H1 (cell line): Measurements from ENCODE around the gene KCNMB1. TPM values are rescaled to one million over a fixed set of nuclear protein-coding genes. Genes with fewer than 3 reads are reported as not detected.

Experiments
- CTCF ChIA-PET: fragments of 300-600 bp; sonication (Branson Sonifier 250); formaldehyde crosslinking; loops from one replicate; lab custom pipeline; 2021; ENCODE audit not compliant: partially characterized antibody; lab: Charles Lee
- POLR2A ChIA-PET: fragments of 300-600 bp; sonication (Branson Sonifier 250); formaldehyde crosslinking; loops from one replicate; lab custom pipeline; 2021; ENCODE audit warnings: inconsistent platforms; ENCODE audit not compliant: partially characterized antibody; lab: Charles Lee
- DNase-seq, 2 experiments: peaks; one replicate each; pipeline versions ENCODE4 v3.0.0 to v3.0.0-alpha.2; 2010 to 2022; ENCODE audit warnings: low spot score in 2 of 2, low read depth in 1 of 2, mixed read lengths in 1 of 2
- FAIRE-seq: peaks from 2 replicates; lab custom pipeline; 2011; peaks lifted over from hg19 to GRCh38; lab: Jason Lieb, UNC
- H2AFZ ChIP-seq: 2 replicates; pipeline ENCODE4 v1.8.1; 2012; ENCODE audit warnings: low read length, inconsistent platforms
- H2AK5ac ChIP-seq: 2 replicates; pipeline ENCODE4 v1.6.1; 2013; ENCODE audit warnings: low read depth, low read length
- H2BK120ac ChIP-seq: replicated peaks from 2 replicates; pipeline ENCODE3; 2013; ENCODE audit warnings: low read depth, low read length, inconsistent platforms
- H2BK12ac ChIP-seq: 2 replicates; pipeline ENCODE4 v1.6.1; 2013; ENCODE audit warnings: low read depth, low read length
- H2BK15ac ChIP-seq: 2 replicates; pipeline ENCODE4 v1.6.1; 2013; ENCODE audit warnings: low read length
- H2BK20ac ChIP-seq: 2 replicates; pipeline ENCODE4 v1.6.1; 2013; ENCODE audit warnings: low read length
- H2BK5ac ChIP-seq: 2 replicates; pipeline ENCODE4 v1.6.1; 2013; ENCODE audit warnings: low read depth, low read length
- H3K14ac ChIP-seq: 2 replicates; pipeline ENCODE4 v1.6.1; 2013; ENCODE audit warnings: inconsistent platforms; ENCODE audit not compliant: insufficient read length
- H3K18ac ChIP-seq: 2 replicates; pipeline ENCODE4 v1.6.1; 2013; ENCODE audit warnings: low read length; ENCODE audit errors: extremely low read depth
- H3K23ac ChIP-seq: 2 replicates; pipeline ENCODE4 v1.6.1; 2013; ENCODE audit warnings: inconsistent platforms; ENCODE audit not compliant: insufficient read length
- H3K23me2 ChIP-seq: 2 replicates; pipeline ENCODE4 v1.6.1; 2013; ENCODE audit warnings: low read depth, low read length
- H3K27ac ChIP-seq: 2 replicates; pipeline ENCODE4 v1.6.1; 2011; ENCODE audit warnings: low read depth, low read length, inconsistent platforms
- H3K27me3 ChIP-seq, 4 experiments: replicated peaks in 1 of 4; 1 replicate in 1 of 4; 2 replicates in 3 of 4; pipeline versions ENCODE4 v1.6.1 to v1.8.1; 2011 to 2013; ENCODE audit warnings: low read length in 3 of 4, mild to moderate bottlenecking in 3 of 4, inconsistent platforms in 2 of 4, mixed read lengths in 2 of 4, moderate library complexity in 1 of 4; ENCODE audit not compliant: control insufficient read depth in 3 of 4, insufficient read depth in 3 of 4; ENCODE audit errors: extremely low read depth in 1 of 4
- H3K36me3 ChIP-seq, 4 experiments: 2 replicates each; pipeline versions ENCODE4 v1.6.1 to v1.8.1; 2011 to 2013; ENCODE audit warnings: mild to moderate bottlenecking in 4 of 4, low read length in 3 of 4, moderate library complexity in 2 of 4, control low read depth in 1 of 4, inconsistent platforms in 1 of 4; ENCODE audit not compliant: insufficient read depth in 4 of 4, control insufficient read depth in 2 of 4
- H3K4ac ChIP-seq: replicated peaks from 2 replicates; pipeline ENCODE3; 2013; ENCODE audit warnings: low read length, low read depth, mixed read lengths, inconsistent platforms; ENCODE audit not compliant: insufficient read length
- H3K4me1 ChIP-seq, 4 experiments: replicated peaks in 1 of 4; 1 replicate in 1 of 4; 2 replicates in 3 of 4; pipeline versions ENCODE4 v1.6.1 to v1.8.1; 2011 to 2013; ENCODE audit warnings: low read length in 3 of 4, inconsistent platforms in 2 of 4, mixed read lengths in 1 of 4; ENCODE audit not compliant: insufficient read depth in 4 of 4, control insufficient read depth in 3 of 4
- H3K4me2 ChIP-seq, 2 experiments: 2 replicates each; pipeline versions ENCODE4 v1.6.1 to v1.8.1; 2011 to 2013; ENCODE audit warnings: low read depth in 2 of 2, low read length in 2 of 2, control low read depth in 1 of 2, inconsistent platforms in 1 of 2, mild to moderate bottlenecking in 1 of 2; ENCODE audit not compliant: insufficient read depth in 1 of 2
- H3K4me3 ChIP-seq, 4 experiments: fragments of 200-600, 300-600 bp in 1 of 4; sonication (generic), shearing (Covaris generic), sonication (Bioruptor Twin) in 1 of 4; 2 replicates each; pipeline versions ENCODE4 v1.5.1 to v1.8.1; 2011 to 2016; ENCODE audit warnings: low read length in 4 of 4, low read depth in 3 of 4, control low read depth in 2 of 4, inconsistent platforms in 2 of 4, mild to moderate bottlenecking in 2 of 4, mixed read lengths in 1 of 4, moderate library complexity in 1 of 4; ENCODE audit not compliant: insufficient read depth in 2 of 4; ENCODE audit errors: extremely low read depth in 1 of 4
- H3K56ac ChIP-seq: replicated peaks from 2 replicates; pipeline ENCODE3; 2013; ENCODE audit warnings: low read depth, mild to moderate bottlenecking, mixed read lengths, low read length, inconsistent platforms; ENCODE audit not compliant: insufficient read length
- H3K79me1 ChIP-seq: 2 replicates; pipeline ENCODE4 v1.6.1; 2013; ENCODE audit warnings: low read depth, low read length, control low read depth
- H3K79me2 ChIP-seq, 2 experiments: 2 replicates each; pipeline versions ENCODE4 v1.6.1 to v1.8.1; 2012 to 2013; ENCODE audit warnings: low read length in 2 of 2, mild to moderate bottlenecking in 2 of 2, inconsistent platforms in 1 of 2; ENCODE audit not compliant: insufficient read depth in 2 of 2, control insufficient read depth in 1 of 2
- H3K9ac ChIP-seq, 4 experiments: replicated peaks in 1 of 4; 1 replicate in 1 of 4; 2 replicates in 3 of 4; pipeline versions ENCODE4 v1.6.1 to v1.8.1; 2011 to 2013; ENCODE audit warnings: low read depth in 3 of 4, low read length in 3 of 4, control low read depth in 2 of 4, mild to moderate bottlenecking in 2 of 4, moderate library complexity in 2 of 4, inconsistent platforms in 1 of 4; ENCODE audit errors: extremely low read depth in 1 of 4
- H3K9me3 ChIP-seq, 2 experiments: 2 replicates each; pipeline versions ENCODE4 v1.6.1 to v1.8.1; 2012 to 2013; ENCODE audit warnings: mild to moderate bottlenecking in 2 of 2, moderate library complexity in 2 of 2, control low read depth in 1 of 2, inconsistent platforms in 1 of 2, low read depth in 1 of 2, low read length in 1 of 2, mixed read lengths in 1 of 2; ENCODE audit not compliant: insufficient read depth in 2 of 2
- H4K20me1 ChIP-seq, 2 experiments: replicated peaks in 1 of 2; 2 replicates each; pipeline versions ENCODE3 to v1.8.1; 2011 to 2013; ENCODE audit warnings: inconsistent platforms in 2 of 2, low read length in 2 of 2, mild to moderate bottlenecking in 1 of 2; ENCODE audit not compliant: insufficient read depth in 2 of 2, control insufficient read depth in 1 of 2
- H4K5ac ChIP-seq: 2 replicates; pipeline ENCODE4 v1.6.1; 2013; ENCODE audit warnings: low read length, low read depth, mixed read lengths, inconsistent platforms; ENCODE audit not compliant: insufficient read length
- H4K8ac ChIP-seq: 2 replicates; pipeline ENCODE4 v1.8.0; 2013; ENCODE audit warnings: mild to moderate bottlenecking, moderate library complexity, low read length, inconsistent platforms; ENCODE audit not compliant: insufficient read depth; ENCODE audit errors: extremely low read depth
- H4K91ac ChIP-seq: replicated peaks from 2 replicates; pipeline ENCODE3; 2013; ENCODE audit warnings: low read length, mixed read lengths, inconsistent platforms; ENCODE audit not compliant: insufficient read length
- CREB1 ChIP-seq: IDR thresholded peaks from 2 replicates; pipeline ENCODE4 v1.6.1; 2012; ENCODE audit warnings: inconsistent platforms
- CTBP2 ChIP-seq: IDR thresholded peaks from 2 replicates; pipeline ENCODE4 v1.7.0; 2011; ENCODE audit warnings: borderline replicate concordance, mild to moderate bottlenecking, moderate library complexity, mixed read lengths, low read length; ENCODE audit not compliant: insufficient read depth, insufficient read length
- RAD21 ChIP-seq, 2 experiments: IDR thresholded peaks in 1 of 2; conservative IDR thresholded peaks in 1 of 2; 2 replicates each; pipeline ENCODE4 v1.6.1; 2011; ENCODE audit warnings: low read depth in 2 of 2, low read length in 2 of 2, improper control_type of control experiment in 1 of 2, inconsistent platforms in 1 of 2, mild to moderate bottlenecking in 1 of 2, moderate library complexity in 1 of 2
- ZNF274 ChIP-seq: IDR thresholded peaks from 2 replicates; pipeline ENCODE4 v1.7.0; 2012; ENCODE audit warnings: low read length, borderline replicate concordance; ENCODE audit errors: extremely low read depth
- WGBS, 2 experiments: shearing (Covaris generic) in 1 of 2; methylation state at CpG; one replicate each; pipeline versions ENCODE4 v1.1.6 to v1.1.7; 2013 to 2015; ENCODE audit warnings: low lambda C conversion rate in 2 of 2, mixed read lengths in 2 of 2, inconsistent platforms in 1 of 2, low coverage in 1 of 2, missing lambda C conversion rate in 1 of 2; ENCODE audit not compliant: insufficient replicate concordance in 2 of 2, insufficient coverage in 1 of 2, insufficient read length in 1 of 2; ENCODE audit errors: extremely low coverage in 1 of 2, missing lambda C conversion rate in 1 of 2; 5-methylcytosine and 5-hydroxymethylcytosine counted together
- polyA plus RNA-seq, 7 experiments: library from polyadenylated mRNA; depleted of rRNA in 3 of 7; stranded (reverse) in 5 of 7; unstranded in 2 of 7; fragments of >200 nt in 5 of 7; fragments of 200-250 nt in 2 of 7; gene quantifications; 1 replicate in 5 of 7; 2 replicates in 1 of 7; 4 replicates in 1 of 7; pipeline versions ENCODE4 v1.2.1 to v1.2.3, GENCODE V29; 2011 to 2013; ENCODE audit warnings: missing spikeins in 2 of 7, mixed read lengths in 2 of 7
- total RNA-seq: library from RNA; stranded (reverse); fragmentation: NEBNext Ultra II Directional; extraction: Animal tissue kit (Norgen Biotek cat#: 25700); gene quantifications from 2 replicates; pipeline ENCODE4 v1.2.1, GENCODE V29; 2021

KCNMB1 gene
- total and polyA plus RNA-seq, 2 of the 8 experiments (the other 6 are each of a cell fraction or from before 2014, with no cell fraction given) = 0.08 to 0.19 TPM

DNA sequence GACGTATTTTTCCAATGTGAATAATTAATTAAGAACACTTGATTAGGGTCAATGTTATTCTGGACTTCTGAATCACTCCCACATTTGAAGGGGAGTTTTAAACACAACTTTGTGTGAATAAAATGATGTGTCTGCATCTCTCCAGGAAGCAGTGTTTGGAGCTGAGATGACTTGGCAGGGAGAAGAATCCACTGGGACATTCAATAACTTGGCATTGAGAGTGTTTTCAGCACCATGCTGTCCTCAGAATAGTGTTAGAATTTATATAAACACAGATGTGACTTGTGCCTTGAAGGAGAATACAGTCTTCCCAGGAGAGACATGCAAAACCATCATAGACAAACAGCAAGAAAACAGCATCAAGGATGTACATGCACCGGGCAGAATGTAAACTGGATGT is 32.7 kb upstream of the KCNMB1 start:
- peaks cover 0 to 2% (median 0%) of the 10 kb centered on the region in 4 experiments; a peak in 2 of 7 replicates for H3K4me1 ChIP-seq
- H3K18ac ChIP-seq = no peak overlapping the region
- WGBS, 2 experiments = 84% methylated on average over 2 of the region's 2 CpGs; no CpG with 5 or more reads in 1 of the 2 experiments
- no peak overlapping the region for H2AFZ ChIP-seq
- H3K56ac ChIP-seq = no peak overlapping the region
- no peaks in the 10 kb centered on the region for H3K23me2 ChIP-seq
- no peaks in the 10 kb centered on the region for H3K79me1 ChIP-seq
- H3K36me3 ChIP-seq = no peaks in the 10 kb centered on the region
- H4K8ac ChIP-seq = no peak overlapping the region
- no peak overlapping the region for H3K9ac ChIP-seq
- H3K27ac ChIP-seq = no peak overlapping the region
- no peak for DNase-seq
- H3K4me2 ChIP-seq = no peak overlapping the region
- TF ChIP-seq CREB1 (no peak), CTBP2 (no peak), ZNF274 (no peak), RAD21 (IDR thresholded peaks at IDR 0.05 in 1 of 2, conservative IDR thresholded peaks at IDR 0.05 in 1 of 2; ENCODE audit: low read depth in 2 of 2, low read length in 2 of 2) (no peak)
- no peak overlapping the region for H2AK5ac ChIP-seq
- FAIRE-seq = no peak
- H2BK120ac ChIP-seq = no peak overlapping the region
- H2BK20ac ChIP-seq = 0 out of 2 replicates have a peak overlapping the region, but pooled peaks have one; percentile 10
- H3K27me3 ChIP-seq = no peaks in the 10 kb centered on the region
- no peak overlapping the region for H4K5ac ChIP-seq
- ChIA-PET POLR2A (no interaction called here), CTCF (interaction anchor here (0.8 to 10.8 kb wide), 24 partner anchors 8 to 210 kb away, joined by 3 to 151 read pairs (median 5); no protein-coding TSS in a partner anchor)
- H3K9me3 ChIP-seq = no peaks in the 10 kb centered on the region
- no peak overlapping the region for H3K14ac ChIP-seq
- H4K20me1 ChIP-seq = no peaks in the 10 kb centered on the region
- H3K4me3 ChIP-seq = no peak overlapping the region
- H3K79me2 ChIP-seq = no peaks in the 10 kb centered on the region
- no peak overlapping the region for H3K23ac ChIP-seq
- no peak overlapping the region for H2BK12ac ChIP-seq
- no peak overlapping the region for H4K91ac ChIP-seq
- H2BK15ac ChIP-seq = 0 out of 2 replicates have a peak overlapping the region, but pooled peaks have one; percentile 16
- no peak overlapping the region for H2BK5ac ChIP-seq
- no peak overlapping the region for H3K4ac ChIP-seq
